H1 (cell line): ENCODE results near the gene NEK4. TPM values are rescaled to one million over a fixed set of nuclear protein-coding genes. Genes with fewer than 3 reads are reported as not detected.

Source experiments
- CTCF ChIA-PET: fragments of 300-600 bp; sonication (Branson Sonifier 250); formaldehyde crosslinking; loops from one replicate; lab custom pipeline; 2021; ENCODE audit not compliant: partially characterized antibody; lab: Charles Lee
- POLR2A ChIA-PET: fragments of 300-600 bp; sonication (Branson Sonifier 250); formaldehyde crosslinking; loops from one replicate; lab custom pipeline; 2021; ENCODE audit warnings: inconsistent platforms; ENCODE audit not compliant: partially characterized antibody; lab: Charles Lee
- DNase-seq, 2 experiments: peaks; one replicate each; pipeline versions ENCODE4 v3.0.0 to v3.0.0-alpha.2; 2010 to 2022; ENCODE audit warnings: low spot score in 2 of 2, low read depth in 1 of 2, mixed read lengths in 1 of 2
- FAIRE-seq: peaks from 2 replicates; lab custom pipeline; 2011; peaks lifted over from hg19 to GRCh38; lab: Jason Lieb, UNC
- H2AFZ ChIP-seq: 2 replicates; pipeline ENCODE4 v1.8.1; 2012; ENCODE audit warnings: low read length, inconsistent platforms
- H2AK5ac ChIP-seq: 2 replicates; pipeline ENCODE4 v1.6.1; 2013; ENCODE audit warnings: low read depth, low read length
- H2BK120ac ChIP-seq: replicated peaks from 2 replicates; pipeline ENCODE3; 2013; ENCODE audit warnings: low read depth, low read length, inconsistent platforms
- H2BK12ac ChIP-seq: 2 replicates; pipeline ENCODE4 v1.6.1; 2013; ENCODE audit warnings: low read depth, low read length
- H2BK15ac ChIP-seq: 2 replicates; pipeline ENCODE4 v1.6.1; 2013; ENCODE audit warnings: low read length
- H2BK20ac ChIP-seq: 2 replicates; pipeline ENCODE4 v1.6.1; 2013; ENCODE audit warnings: low read length
- H2BK5ac ChIP-seq: 2 replicates; pipeline ENCODE4 v1.6.1; 2013; ENCODE audit warnings: low read depth, low read length
- H3K14ac ChIP-seq: 2 replicates; pipeline ENCODE4 v1.6.1; 2013; ENCODE audit warnings: inconsistent platforms; ENCODE audit not compliant: insufficient read length
- H3K18ac ChIP-seq: 2 replicates; pipeline ENCODE4 v1.6.1; 2013; ENCODE audit warnings: low read length; ENCODE audit errors: extremely low read depth
- H3K23ac ChIP-seq: 2 replicates; pipeline ENCODE4 v1.6.1; 2013; ENCODE audit warnings: inconsistent platforms; ENCODE audit not compliant: insufficient read length
- H3K23me2 ChIP-seq: 2 replicates; pipeline ENCODE4 v1.6.1; 2013; ENCODE audit warnings: low read depth, low read length
- H3K27ac ChIP-seq: 2 replicates; pipeline ENCODE4 v1.6.1; 2011; ENCODE audit warnings: low read depth, low read length, inconsistent platforms
- H3K27me3 ChIP-seq, 4 experiments: replicated peaks in 1 of 4; 1 replicate in 1 of 4; 2 replicates in 3 of 4; pipeline versions ENCODE4 v1.6.1 to v1.8.1; 2011 to 2013; ENCODE audit warnings: low read length in 3 of 4, mild to moderate bottlenecking in 3 of 4, inconsistent platforms in 2 of 4, mixed read lengths in 2 of 4, moderate library complexity in 1 of 4; ENCODE audit not compliant: control insufficient read depth in 3 of 4, insufficient read depth in 3 of 4; ENCODE audit errors: extremely low read depth in 1 of 4
- H3K36me3 ChIP-seq, 4 experiments: 2 replicates each; pipeline versions ENCODE4 v1.6.1 to v1.8.1; 2011 to 2013; ENCODE audit warnings: mild to moderate bottlenecking in 4 of 4, low read length in 3 of 4, moderate library complexity in 2 of 4, control low read depth in 1 of 4, inconsistent platforms in 1 of 4; ENCODE audit not compliant: insufficient read depth in 4 of 4, control insufficient read depth in 2 of 4
- H3K4ac ChIP-seq: replicated peaks from 2 replicates; pipeline ENCODE3; 2013; ENCODE audit warnings: low read length, low read depth, mixed read lengths, inconsistent platforms; ENCODE audit not compliant: insufficient read length
- H3K4me1 ChIP-seq, 4 experiments: replicated peaks in 1 of 4; 1 replicate in 1 of 4; 2 replicates in 3 of 4; pipeline versions ENCODE4 v1.6.1 to v1.8.1; 2011 to 2013; ENCODE audit warnings: low read length in 3 of 4, inconsistent platforms in 2 of 4, mixed read lengths in 1 of 4; ENCODE audit not compliant: insufficient read depth in 4 of 4, control insufficient read depth in 3 of 4
- H3K4me2 ChIP-seq, 2 experiments: 2 replicates each; pipeline versions ENCODE4 v1.6.1 to v1.8.1; 2011 to 2013; ENCODE audit warnings: low read depth in 2 of 2, low read length in 2 of 2, control low read depth in 1 of 2, inconsistent platforms in 1 of 2, mild to moderate bottlenecking in 1 of 2; ENCODE audit not compliant: insufficient read depth in 1 of 2
- H3K4me3 ChIP-seq, 4 experiments: fragments of 200-600, 300-600 bp in 1 of 4; sonication (generic), shearing (Covaris generic), sonication (Bioruptor Twin) in 1 of 4; 2 replicates each; pipeline versions ENCODE4 v1.5.1 to v1.8.1; 2011 to 2016; ENCODE audit warnings: low read length in 4 of 4, low read depth in 3 of 4, control low read depth in 2 of 4, inconsistent platforms in 2 of 4, mild to moderate bottlenecking in 2 of 4, mixed read lengths in 1 of 4, moderate library complexity in 1 of 4; ENCODE audit not compliant: insufficient read depth in 2 of 4; ENCODE audit errors: extremely low read depth in 1 of 4
- H3K56ac ChIP-seq: replicated peaks from 2 replicates; pipeline ENCODE3; 2013; ENCODE audit warnings: low read depth, mild to moderate bottlenecking, mixed read lengths, low read length, inconsistent platforms; ENCODE audit not compliant: insufficient read length
- H3K79me1 ChIP-seq: 2 replicates; pipeline ENCODE4 v1.6.1; 2013; ENCODE audit warnings: low read depth, low read length, control low read depth
- H3K79me2 ChIP-seq, 2 experiments: 2 replicates each; pipeline versions ENCODE4 v1.6.1 to v1.8.1; 2012 to 2013; ENCODE audit warnings: low read length in 2 of 2, mild to moderate bottlenecking in 2 of 2, inconsistent platforms in 1 of 2; ENCODE audit not compliant: insufficient read depth in 2 of 2, control insufficient read depth in 1 of 2
- H3K9ac ChIP-seq, 4 experiments: replicated peaks in 1 of 4; 1 replicate in 1 of 4; 2 replicates in 3 of 4; pipeline versions ENCODE4 v1.6.1 to v1.8.1; 2011 to 2013; ENCODE audit warnings: low read depth in 3 of 4, low read length in 3 of 4, control low read depth in 2 of 4, mild to moderate bottlenecking in 2 of 4, moderate library complexity in 2 of 4, inconsistent platforms in 1 of 4; ENCODE audit errors: extremely low read depth in 1 of 4
- H3K9me3 ChIP-seq, 2 experiments: 2 replicates each; pipeline versions ENCODE4 v1.6.1 to v1.8.1; 2012 to 2013; ENCODE audit warnings: mild to moderate bottlenecking in 2 of 2, moderate library complexity in 2 of 2, control low read depth in 1 of 2, inconsistent platforms in 1 of 2, low read depth in 1 of 2, low read length in 1 of 2, mixed read lengths in 1 of 2; ENCODE audit not compliant: insufficient read depth in 2 of 2
- H4K20me1 ChIP-seq, 2 experiments: replicated peaks in 1 of 2; 2 replicates each; pipeline versions ENCODE3 to v1.8.1; 2011 to 2013; ENCODE audit warnings: inconsistent platforms in 2 of 2, low read length in 2 of 2, mild to moderate bottlenecking in 1 of 2; ENCODE audit not compliant: insufficient read depth in 2 of 2, control insufficient read depth in 1 of 2
- H4K5ac ChIP-seq: 2 replicates; pipeline ENCODE4 v1.6.1; 2013; ENCODE audit warnings: low read length, low read depth, mixed read lengths, inconsistent platforms; ENCODE audit not compliant: insufficient read length
- H4K8ac ChIP-seq: 2 replicates; pipeline ENCODE4 v1.8.0; 2013; ENCODE audit warnings: mild to moderate bottlenecking, moderate library complexity, low read length, inconsistent platforms; ENCODE audit not compliant: insufficient read depth; ENCODE audit errors: extremely low read depth
- H4K91ac ChIP-seq: replicated peaks from 2 replicates; pipeline ENCODE3; 2013; ENCODE audit warnings: low read length, mixed read lengths, inconsistent platforms; ENCODE audit not compliant: insufficient read length
- CBX8 ChIP-seq: fragments of 300-800, 300-1000 bp; sonication (generic); IDR thresholded peaks from 2 replicates; pipeline ENCODE4 v1.7.1; 2016; ENCODE audit warnings: low read depth, low read length, borderline replicate concordance
- WGBS, 2 experiments: shearing (Covaris generic) in 1 of 2; methylation state at CpG; one replicate each; pipeline versions ENCODE4 v1.1.6 to v1.1.7; 2013 to 2015; ENCODE audit warnings: low lambda C conversion rate in 2 of 2, mixed read lengths in 2 of 2, inconsistent platforms in 1 of 2, low coverage in 1 of 2, missing lambda C conversion rate in 1 of 2; ENCODE audit not compliant: insufficient replicate concordance in 2 of 2, insufficient coverage in 1 of 2, insufficient read length in 1 of 2; ENCODE audit errors: extremely low coverage in 1 of 2, missing lambda C conversion rate in 1 of 2; 5-methylcytosine and 5-hydroxymethylcytosine counted together
- polyA plus RNA-seq, 7 experiments: library from polyadenylated mRNA; depleted of rRNA in 3 of 7; stranded (reverse) in 5 of 7; unstranded in 2 of 7; fragments of >200 nt in 5 of 7; fragments of 200-250 nt in 2 of 7; gene quantifications; 1 replicate in 5 of 7; 2 replicates in 1 of 7; 4 replicates in 1 of 7; pipeline versions ENCODE4 v1.2.1 to v1.2.3, GENCODE V29; 2011 to 2013; ENCODE audit warnings: missing spikeins in 2 of 7, mixed read lengths in 2 of 7
- total RNA-seq: library from RNA; stranded (reverse); fragmentation: NEBNext Ultra II Directional; extraction: Animal tissue kit (Norgen Biotek cat#: 25700); gene quantifications from 2 replicates; pipeline ENCODE4 v1.2.1, GENCODE V29; 2021

The NEK4 gene
- total and polyA plus RNA-seq, 2 of the 8 experiments (the other 6 are each of a cell fraction or from before 2014, with no cell fraction given) = 7.5 to 40.0 TPM

- Histone ChIP-seq H3K79me1 (peaks cover 3% of the 10 kb centered on the region; the same call in 1 of the 2 replicates), H2BK120ac (no peak overlapping the region), H3K27ac (no peak overlapping the region), H3K9me3 (no peaks in the 10 kb centered on the region), H3K23ac (no peak overlapping the region), H3K9ac (no peak overlapping the region), H3K56ac (no peak overlapping the region), H2BK5ac (no peak overlapping the region), H4K20me1 (peaks cover 0 to 3% of the 10 kb centered on the region in 2 experiments), H2BK20ac (no peak overlapping the region), H3K4ac (no peak overlapping the region), H3K4me3 (no peak overlapping the region), H4K5ac (no peak overlapping the region), H3K27me3 (no peaks in the 10 kb centered on the region), H3K14ac (no peak overlapping the region), H2BK15ac (no peak overlapping the region), H3K4me2 (no peak overlapping the region), H4K8ac (no peak overlapping the region), H3K79me2 (peaks cover 9 to 82% of the 10 kb centered on the region in 2 experiments), H3K36me3 (peaks cover 17 to 35% (median 22%) of the 10 kb centered on the region in 4 experiments), H3K4me1 (peaks cover 0 to 2% (median under 1%) of the 10 kb centered on the region in 4 experiments; a peak in 3 of 7 replicates), H3K23me2 (no peaks in the 10 kb centered on the region), H2BK12ac (no peak overlapping the region), H2AK5ac (no peak overlapping the region), H4K91ac (no peak overlapping the region), H2AFZ (no peak overlapping the region), H3K18ac (no peak overlapping the region)
- FAIRE-seq (no peak), DNase-seq (no peak)
- 89% methylated on average over 6 of the region's 6 CpGs; no CpG with 5 or more reads in 1 of the 2 experiments for WGBS, 2 experiments
- ChIA-PET POLR2A (interaction anchor here (0.6 to 16.2 kb wide), 2 partner anchors 20 to 444 kb away, joined by 3 to 347 read pairs; partner anchors contain the start of genes GLT8D1 and SPCS1), CTCF (no interaction called here)
- TF ChIP-seq CBX8 = no peak
Observed at GRCh38 chr3:52683611-52684010, 87.1 kb downstream of the NEK4 start.
